ENCODE measurements around the gene TMEM250.

GRCh38 chr9:136107953-136108647, 10.6 kb downstream of the TMEM250 start:
- TF ChIP-seq EZH2 (IDR thresholded peaks at IDR 0.05; ENCODE audit: borderline replicate concordance, low read depth, low read length, poor library complexity, severe bottlenecking) (no peak), CTCF (conservative IDR thresholded peaks at IDR 0.05; ENCODE audit: low read depth, low read length) (no peak)
